NCI-H510A treated with DMSO at 0.1 percent for 48 hours (cell line): Measurements from ENCODE around the gene CXCR4.
"Not testable (repeated sequence)": the region's sequence is repeated elsewhere in the genome, so short reads cannot be mapped to it uniquely, and the experiment has no call there.

Source experiments
- DNase-seq: peaks from one replicate; lab custom pipeline; 2025; lab: John Stamatoyannopoulos, UW

CXCR4 gene

GRCh38 chr2:136115183-136115761 is 2.7 kb downstream of the CXCR4 start:
- DNase-seq = no peak

- no peak for DNase-seq
Measured at GRCh38 chr2:136114382-136114781, 3.6 kb downstream of the CXCR4 start.

GRCh38 chr2:136113209-136113971 is 4.6 kb downstream of the CXCR4 start:
- no peak for DNase-seq

GRCh38 chr2:136112317-136113208 is 5.4 kb downstream of the CXCR4 start:
- DNase-seq = no peak

- no peak for DNase-seq
Measured at GRCh38 chr2:136111711-136112110, 6.2 kb downstream of the CXCR4 start.

GRCh38 chr2:136110526-136110925 is 7.4 kb downstream of the CXCR4 start:
- no peak for DNase-seq

- DNase-seq = no peak
Measured at GRCh38 chr2:136108463-136108862, 9.5 kb downstream of the CXCR4 start.

- DNase-seq = no peak
Measured at GRCh38 chr2:136107051-136108033, 10.6 kb downstream of the CXCR4 start.

GRCh38 chr2:136106505-136106904 is 11.4 kb downstream of the CXCR4 start:
- no peak for DNase-seq

GRCh38 chr2:136104977-136105376 is 13.0 kb downstream of the CXCR4 start:
- DNase-seq = peak; percentile 87

GRCh38 chr2:136101042-136101441 is 16.9 kb downstream of the CXCR4 start:
- no peak for DNase-seq

GRCh38 chr2:136098441-136098840 is 19.5 kb downstream of the CXCR4 start:
- no peak for DNase-seq

- DNase-seq = no peak
Measured at GRCh38 chr2:136093583-136093982, 24.4 kb downstream of the CXCR4 start.

- DNase-seq = no peak
Measured at GRCh38 chr2:136091899-136092298, 26.1 kb downstream of the CXCR4 start.

GRCh38 chr2:136087901-136088460 is 30.0 kb downstream of the CXCR4 start:
- DNase-seq = not testable (repeated sequence)

GRCh38 chr2:136086253-136087016 is 31.5 kb downstream of the CXCR4 start:
- no peak for DNase-seq

- DNase-seq = no peak
Measured at GRCh38 chr2:136085453-136086209, 32.3 kb downstream of the CXCR4 start.

- no peak for DNase-seq
Measured at GRCh38 chr2:136081582-136082210, 36.3 kb downstream of the CXCR4 start.

- DNase-seq = no peak
Measured at GRCh38 chr2:136080114-136080513, 37.8 kb downstream of the CXCR4 start.
